ENCODE data around the gene DNMT1.
"Not testable (repeated sequence)": the region's sequence is repeated elsewhere in the genome, so short reads cannot be mapped to it uniquely, and the experiment has no call there.

The DNMT1 gene

DNA sequence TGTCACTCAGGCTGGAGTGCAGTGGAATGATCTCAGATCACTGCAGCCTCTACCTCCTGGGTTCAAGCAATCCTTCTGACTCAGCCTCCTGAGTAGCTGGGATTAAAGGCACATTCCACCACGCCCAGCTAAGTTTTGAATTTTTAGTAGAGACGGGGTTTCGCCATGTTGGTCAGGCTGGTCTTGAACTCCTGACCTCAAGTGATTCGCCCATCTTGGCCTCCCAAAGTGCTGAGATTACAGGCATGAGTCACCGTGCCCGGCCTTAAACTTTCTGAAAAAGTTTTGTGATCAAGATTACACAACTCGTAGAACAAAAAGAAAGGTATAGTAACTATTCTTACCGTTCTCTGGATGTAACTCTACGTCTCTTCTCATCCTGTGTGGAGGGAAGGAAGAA lies 21.2 kb downstream of the DNMT1 start:
- Histone ChIP-seq H3K9me3 (ENCODE audit: control insufficient read depth, insufficient read depth, low read length) (no peaks in the 10 kb centered on the region), H3K36me3 (ENCODE audit: control insufficient read depth, insufficient read depth, low read length) (peaks cover 46% of the 10 kb centered on the region)

GRCh38 chr19:10168386-10168948 lies 26.3 kb downstream of the DNMT1 start:
- Histone ChIP-seq H3K36me3 (ENCODE audit: control insufficient read depth, insufficient read depth, low read length) (peaks cover 49% of the 10 kb centered on the region), H3K4me1 (ENCODE audit: control insufficient read depth, insufficient read depth, low read length) (no peaks in the 10 kb centered on the region), H3K27me3 (ENCODE audit: control insufficient read depth, insufficient read depth, low read length) (no peaks in the 10 kb centered on the region), H3K9ac (ENCODE audit: low read depth, low read length) (no peak overlapping the region), H3K4me3 (ENCODE audit: low read depth, low read length) (no peak overlapping the region), H3K9me3 (ENCODE audit: control insufficient read depth, insufficient read depth, low read length) (no peaks in the 10 kb centered on the region)

More for the DNA sequence above, 21.2 kb downstream of the DNMT1 start:
- H3K9ac ChIP-seq (ENCODE audit: low read depth, low read length), result no peak overlapping the region
- H3K4me1 ChIP-seq (ENCODE audit: control insufficient read depth, insufficient read depth, low read length), result no peaks in the 10 kb centered on the region
- H3K27me3 ChIP-seq (ENCODE audit: control insufficient read depth, insufficient read depth, low read length), result no peaks in the 10 kb centered on the region
- no peak overlapping the region for H3K4me3 ChIP-seq (ENCODE audit: low read depth, low read length)

DNA sequence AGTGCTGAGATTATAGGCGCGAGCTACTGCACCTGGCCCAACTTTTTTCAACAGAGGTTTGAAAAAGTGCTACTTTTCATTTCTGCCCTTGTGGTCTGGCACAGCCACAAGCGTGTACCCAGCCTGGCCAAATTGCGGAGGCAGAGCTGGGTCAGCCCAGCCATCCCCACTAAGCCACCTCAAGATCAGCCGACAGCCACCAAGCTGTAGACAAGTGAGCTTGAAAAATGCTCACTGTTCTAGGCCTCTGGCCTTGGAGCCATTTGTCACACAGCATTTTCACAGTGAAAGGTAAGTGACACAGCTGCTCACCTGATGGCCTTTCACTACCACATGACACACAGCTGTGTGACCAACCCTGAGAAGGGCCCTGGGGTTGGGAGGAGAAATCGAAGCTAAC lies 27.3 kb downstream of the DNMT1 start:
- H3K4me3 ChIP-seq (ENCODE audit: low read depth, low read length), result no peak overlapping the region
- peaks cover 55% of the 10 kb centered on the region for H3K36me3 ChIP-seq (ENCODE audit: control insufficient read depth, insufficient read depth, low read length)
- H3K9me3 ChIP-seq (ENCODE audit: control insufficient read depth, insufficient read depth, low read length), result no peaks in the 10 kb centered on the region
- no peaks in the 10 kb centered on the region for H3K4me1 ChIP-seq (ENCODE audit: control insufficient read depth, insufficient read depth, low read length)
- H3K9ac ChIP-seq (ENCODE audit: low read depth, low read length), result no peak overlapping the region
- H3K27me3 ChIP-seq (ENCODE audit: control insufficient read depth, insufficient read depth, low read length), result no peaks in the 10 kb centered on the region

GRCh38 chr19:10166501-10166900 lies 28.3 kb downstream of the DNMT1 start:
- peaks cover 59% of the 10 kb centered on the region for H3K36me3 ChIP-seq (ENCODE audit: control insufficient read depth, insufficient read depth, low read length)
- not testable (repeated sequence) for H3K4me3 ChIP-seq (ENCODE audit: low read depth, low read length); H3K4me1 ChIP-seq (ENCODE audit: control insufficient read depth, insufficient read depth, low read length); H3K9me3 ChIP-seq (ENCODE audit: control insufficient read depth, insufficient read depth, low read length); H3K27me3 ChIP-seq (ENCODE audit: control insufficient read depth, insufficient read depth, low read length); H3K9ac ChIP-seq (ENCODE audit: low read depth, low read length)

DNA sequence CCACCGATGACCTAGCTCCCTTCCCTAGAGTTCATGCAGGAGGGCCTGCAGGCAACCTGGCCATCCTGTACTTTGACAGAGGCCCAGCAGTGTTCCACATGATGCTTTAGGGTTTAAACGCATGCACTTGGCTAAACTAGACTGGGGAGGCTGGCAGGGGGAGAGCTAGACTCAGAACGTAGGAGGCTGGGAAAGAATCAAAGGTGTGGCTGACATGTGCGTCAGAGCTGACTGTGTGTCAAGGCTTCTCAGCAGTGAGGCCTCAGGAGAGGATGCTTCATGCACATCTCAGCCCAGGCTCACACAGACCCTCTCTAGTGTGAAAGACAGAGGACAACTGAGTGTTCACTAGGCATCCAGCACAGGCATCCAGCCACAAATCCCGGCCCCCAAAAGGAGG lies 28.7 kb downstream of the DNMT1 start:
- Histone ChIP-seq H3K4me1 (ENCODE audit: control insufficient read depth, insufficient read depth, low read length) (no peaks in the 10 kb centered on the region), H3K4me3 (ENCODE audit: low read depth, low read length) (no peak overlapping the region), H3K9ac (ENCODE audit: low read depth, low read length) (no peak overlapping the region), H3K9me3 (ENCODE audit: control insufficient read depth, insufficient read depth, low read length) (no peaks in the 10 kb centered on the region), H3K36me3 (ENCODE audit: control insufficient read depth, insufficient read depth, low read length) (peaks cover 59% of the 10 kb centered on the region), H3K27me3 (ENCODE audit: control insufficient read depth, insufficient read depth, low read length) (no peaks in the 10 kb centered on the region)

GRCh38 chr19:10163536-10163935 lies 31.2 kb downstream of the DNMT1 start:
- Histone ChIP-seq H3K27me3 (ENCODE audit: control insufficient read depth, insufficient read depth, low read length) (no peaks in the 10 kb centered on the region), H3K9ac (ENCODE audit: low read depth, low read length) (no peak overlapping the region), H3K9me3 (ENCODE audit: control insufficient read depth, insufficient read depth, low read length) (no peaks in the 10 kb centered on the region), H3K36me3 (ENCODE audit: control insufficient read depth, insufficient read depth, low read length) (peaks cover 63% of the 10 kb centered on the region), H3K4me1 (ENCODE audit: control insufficient read depth, insufficient read depth, low read length) (no peaks in the 10 kb centered on the region), H3K4me3 (ENCODE audit: low read depth, low read length) (no peak overlapping the region)

DNA sequence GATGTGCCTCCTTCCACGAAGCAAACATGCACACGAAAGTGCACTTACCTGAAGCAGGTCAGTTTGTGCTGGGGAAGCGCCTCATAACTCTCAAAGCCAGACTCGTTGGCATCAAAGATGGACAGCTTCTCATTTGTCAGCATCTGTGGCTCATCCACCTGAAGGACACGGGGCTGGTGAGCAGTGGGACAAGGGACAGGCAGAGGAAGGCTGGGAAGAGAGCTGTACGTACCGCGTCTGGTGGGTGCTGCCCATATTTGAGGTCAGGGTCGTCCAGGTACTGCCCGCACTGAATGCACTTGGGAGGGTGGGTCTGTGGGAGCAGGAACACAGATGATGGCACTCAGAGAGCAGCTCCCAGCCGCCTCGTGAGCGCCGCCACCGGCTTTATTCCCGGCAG lies 35.1 kb downstream of the DNMT1 start:
- Histone ChIP-seq H3K36me3 (ENCODE audit: control insufficient read depth, insufficient read depth, low read length) (peaks cover 79% of the 10 kb centered on the region), H3K9me3 (ENCODE audit: control insufficient read depth, insufficient read depth, low read length) (no peaks in the 10 kb centered on the region), H3K4me1 (ENCODE audit: control insufficient read depth, insufficient read depth, low read length) (no peaks in the 10 kb centered on the region), H3K27me3 (ENCODE audit: control insufficient read depth, insufficient read depth, low read length) (no peaks in the 10 kb centered on the region), H3K9ac (ENCODE audit: low read depth, low read length) (no peak overlapping the region), H3K4me3 (ENCODE audit: low read depth, low read length) (no peak overlapping the region)

DNA sequence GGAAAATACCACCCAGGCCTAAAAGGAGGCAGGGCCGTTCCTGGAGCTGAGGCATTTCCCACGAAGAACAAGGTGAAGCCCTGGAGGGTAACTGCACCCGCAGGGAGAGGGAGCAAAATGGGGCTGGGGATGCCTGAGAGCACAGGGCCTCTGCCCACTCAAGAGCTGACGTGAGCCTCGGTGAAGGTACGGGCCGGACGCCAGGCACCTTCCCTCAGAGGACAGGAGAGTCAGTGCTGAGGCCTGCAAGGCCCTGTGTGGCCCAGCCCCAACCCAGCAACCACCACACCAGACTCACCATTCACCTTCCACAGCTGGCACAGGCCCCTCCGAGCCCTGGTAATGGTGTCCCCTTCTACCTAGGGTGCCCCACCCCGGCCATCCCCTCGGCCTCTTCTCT lies 36.3 kb downstream of the DNMT1 start:
- Histone ChIP-seq H3K27me3 (ENCODE audit: control insufficient read depth, insufficient read depth, low read length) (no peaks in the 10 kb centered on the region), H3K9me3 (ENCODE audit: control insufficient read depth, insufficient read depth, low read length) (no peaks in the 10 kb centered on the region), H3K4me3 (ENCODE audit: low read depth, low read length) (no peak overlapping the region), H3K9ac (ENCODE audit: low read depth, low read length) (no peak overlapping the region), H3K4me1 (ENCODE audit: control insufficient read depth, insufficient read depth, low read length) (no peaks in the 10 kb centered on the region), H3K36me3 (ENCODE audit: control insufficient read depth, insufficient read depth, low read length) (peaks cover 87% of the 10 kb centered on the region)

- no peak overlapping the region for H3K9ac ChIP-seq (ENCODE audit: low read depth, low read length)
- H3K4me3 ChIP-seq (ENCODE audit: low read depth, low read length), result no peak overlapping the region
- H3K4me1 ChIP-seq (ENCODE audit: control insufficient read depth, insufficient read depth, low read length), result no peaks in the 10 kb centered on the region
- no peaks in the 10 kb centered on the region for H3K9me3 ChIP-seq (ENCODE audit: control insufficient read depth, insufficient read depth, low read length)
- no peaks in the 10 kb centered on the region for H3K27me3 ChIP-seq (ENCODE audit: control insufficient read depth, insufficient read depth, low read length)
- peaks cover 83% of the 10 kb centered on the region for H3K36me3 ChIP-seq (ENCODE audit: control insufficient read depth, insufficient read depth, low read length)
Measured at GRCh38 chr19:10158071-10158470, 36.7 kb downstream of the DNMT1 start.

- Histone ChIP-seq H3K4me1 (ENCODE audit: control insufficient read depth, insufficient read depth, low read length) (no peaks in the 10 kb centered on the region), H3K27me3 (ENCODE audit: control insufficient read depth, insufficient read depth, low read length) (no peaks in the 10 kb centered on the region), H3K36me3 (ENCODE audit: control insufficient read depth, insufficient read depth, low read length) (peaks cover 87% of the 10 kb centered on the region), H3K9me3 (ENCODE audit: control insufficient read depth, insufficient read depth, low read length) (no peaks in the 10 kb centered on the region), H3K9ac (ENCODE audit: low read depth, low read length) (no peak overlapping the region), H3K4me3 (ENCODE audit: low read depth, low read length) (no peak overlapping the region)
Measured at GRCh38 chr19:10155839-10156238, 38.9 kb downstream of the DNMT1 start.

DNA sequence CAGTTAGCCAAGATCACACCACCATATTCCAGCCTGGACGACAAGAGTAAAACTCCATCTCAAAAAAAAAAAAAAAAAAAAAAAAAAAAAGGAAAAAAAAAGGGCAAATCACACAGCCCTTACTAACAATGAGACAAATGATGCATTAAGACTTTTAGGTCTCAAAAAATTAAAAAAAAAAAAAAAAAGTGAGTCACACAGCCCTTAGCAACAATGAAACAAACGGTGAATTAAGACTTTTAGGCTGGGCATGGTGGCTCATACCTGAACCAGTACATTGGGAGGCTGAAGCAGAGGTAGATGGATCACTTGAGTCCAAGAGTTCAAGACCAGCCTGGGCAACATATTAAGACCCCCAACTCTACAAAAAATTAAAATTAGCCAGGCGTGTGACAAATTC lies 42.7 kb downstream of the DNMT1 start:
- Histone ChIP-seq H3K4me3 (ENCODE audit: low read depth, low read length) (no peak overlapping the region), H3K36me3 (ENCODE audit: control insufficient read depth, insufficient read depth, low read length) (peaks cover 72% of the 10 kb centered on the region), H3K9me3 (ENCODE audit: control insufficient read depth, insufficient read depth, low read length) (no peaks in the 10 kb centered on the region), H3K4me1 (ENCODE audit: control insufficient read depth, insufficient read depth, low read length) (no peaks in the 10 kb centered on the region), H3K9ac (ENCODE audit: low read depth, low read length) (no peak overlapping the region), H3K27me3 (ENCODE audit: control insufficient read depth, insufficient read depth, low read length) (no peaks in the 10 kb centered on the region)

GRCh38 chr19:10151521-10151920 lies 43.2 kb downstream of the DNMT1 start:
- no peak overlapping the region for H3K4me3 ChIP-seq (ENCODE audit: low read depth, low read length)
- H3K4me1 ChIP-seq (ENCODE audit: control insufficient read depth, insufficient read depth, low read length), result no peaks in the 10 kb centered on the region
- H3K9ac ChIP-seq (ENCODE audit: low read depth, low read length), result no peak overlapping the region
- no peaks in the 10 kb centered on the region for H3K27me3 ChIP-seq (ENCODE audit: control insufficient read depth, insufficient read depth, low read length)
- H3K9me3 ChIP-seq (ENCODE audit: control insufficient read depth, insufficient read depth, low read length), result no peaks in the 10 kb centered on the region
- H3K36me3 ChIP-seq (ENCODE audit: control insufficient read depth, insufficient read depth, low read length), result peaks cover 73% of the 10 kb centered on the region
